H9 (cell line): ENCODE results near the gene BRCA1. TPM values are rescaled to one million over a fixed set of nuclear protein-coding genes. Genes with fewer than 3 reads are reported as not detected.
"Not testable (repeated sequence)": the region's sequence is repeated elsewhere in the genome, so short reads cannot be mapped to it uniquely, and the experiment has no call there.

Experiments
- DNase-seq: peaks from one replicate; pipeline ENCODE4 v3.0.0-alpha.2; 2017
- H2AFZ ChIP-seq: one replicate; pipeline ENCODE4 v1.6.1; 2013; ENCODE audit warnings: mild to moderate bottlenecking, low read length, control low read depth, moderate library complexity
- H2AK5ac ChIP-seq: 2 replicates; pipeline ENCODE4 v1.6.1; 2013; ENCODE audit warnings: low read length, control low read depth, mixed read lengths; ENCODE audit not compliant: insufficient read length
- H2BK120ac ChIP-seq: one replicate; pipeline ENCODE4 v1.6.1; 2013; ENCODE audit warnings: low read depth, mild to moderate bottlenecking, low read length, control low read depth, inconsistent platforms; ENCODE audit not compliant: poor library complexity, severe bottlenecking
- H2BK12ac ChIP-seq: 2 replicates; pipeline ENCODE4 v1.6.1; 2013; ENCODE audit warnings: low read length, control low read depth, mixed read lengths, low read depth; ENCODE audit not compliant: insufficient read length
- H2BK15ac ChIP-seq: 2 replicates; pipeline ENCODE4 v1.6.1; 2013; ENCODE audit warnings: low read depth, low read length, control low read depth
- H2BK20ac ChIP-seq: one replicate; pipeline ENCODE4 v1.6.1; 2013; ENCODE audit warnings: low read depth, mild to moderate bottlenecking, low read length, control low read depth, inconsistent platforms; ENCODE audit not compliant: poor library complexity, severe bottlenecking
- H2BK5ac ChIP-seq: 2 replicates; pipeline ENCODE4 v1.6.1; 2013; ENCODE audit warnings: low read length, control low read depth, mixed read lengths; ENCODE audit not compliant: insufficient read length
- H3K14ac ChIP-seq: 2 replicates; pipeline ENCODE4 v1.6.1; 2013; ENCODE audit warnings: low read length, control low read depth; ENCODE audit not compliant: insufficient read depth
- H3K18ac ChIP-seq: 2 replicates; pipeline ENCODE4 v1.6.1; 2013; ENCODE audit warnings: low read depth, mild to moderate bottlenecking, mixed read lengths, low read length, control low read depth; ENCODE audit not compliant: insufficient read length
- H3K23ac ChIP-seq: 2 replicates; pipeline ENCODE4 v1.6.1; 2013; ENCODE audit warnings: low read length, control low read depth, mixed read lengths, low read depth; ENCODE audit not compliant: insufficient read length
- H3K23me2 ChIP-seq: 2 replicates; pipeline ENCODE4 v1.6.1; 2013; ENCODE audit warnings: low read depth, mild to moderate bottlenecking, mixed read lengths, low read length, control low read depth; ENCODE audit not compliant: insufficient read length, poor library complexity, severe bottlenecking
- H3K27ac ChIP-seq: 2 replicates; pipeline ENCODE4 v1.5.1; 2013; ENCODE audit warnings: low read length, control low read depth, mixed read lengths, low read depth; ENCODE audit not compliant: insufficient read length
- H3K27me3 ChIP-seq: 2 replicates; pipeline ENCODE4 v1.6.1; 2013; ENCODE audit warnings: low read length, control low read depth, inconsistent platforms; ENCODE audit not compliant: insufficient read depth
- H3K4ac ChIP-seq: 2 replicates; pipeline ENCODE4 v1.6.1; 2013; ENCODE audit warnings: low read depth, mild to moderate bottlenecking, control low read depth, inconsistent platforms, low read length, moderate library complexity
- H3K4me1 ChIP-seq: 2 replicates; pipeline ENCODE4 v1.6.1; 2013; ENCODE audit warnings: low read length, control low read depth, inconsistent platforms; ENCODE audit not compliant: insufficient read depth
- H3K4me2 ChIP-seq: 2 replicates; pipeline ENCODE4 v1.6.1; 2013; ENCODE audit warnings: low read length, control low read depth, mixed read lengths; ENCODE audit not compliant: insufficient read length, insufficient read depth
- H3K56ac ChIP-seq: 2 replicates; pipeline ENCODE4 v1.6.1; 2013; ENCODE audit warnings: low read depth, mild to moderate bottlenecking, mixed read lengths, low read length, control low read depth; ENCODE audit not compliant: insufficient read length
- H3K79me1 ChIP-seq: 2 replicates; pipeline ENCODE4 v1.6.1; 2013; ENCODE audit warnings: low read depth, mild to moderate bottlenecking, moderate library complexity, low read length, control low read depth, inconsistent platforms; ENCODE audit not compliant: insufficient read depth, poor library complexity, severe bottlenecking
- H3K79me2 ChIP-seq: 2 replicates; pipeline ENCODE4 v1.6.1; 2013; ENCODE audit warnings: low read length, control low read depth, inconsistent platforms; ENCODE audit not compliant: insufficient read depth
- H3K9ac ChIP-seq: 2 replicates; pipeline ENCODE4 v1.6.1; 2013; ENCODE audit warnings: low read length, control low read depth, mixed read lengths; ENCODE audit not compliant: insufficient read length; ENCODE audit errors: extremely low read depth
- H3K9me3 ChIP-seq: one replicate; pipeline ENCODE4 v1.6.1; 2013; ENCODE audit warnings: low read depth, low read length, inconsistent platforms; ENCODE audit not compliant: control insufficient read depth
- H3T11ph ChIP-seq: one replicate; pipeline ENCODE4 v1.6.1; 2013; ENCODE audit warnings: mild to moderate bottlenecking, low read length, control low read depth, inconsistent platforms
- H4K20me1 ChIP-seq: one replicate; pipeline ENCODE4 v1.6.1; 2013; ENCODE audit not compliant: control insufficient read depth, insufficient read length, insufficient read depth
- H4K5ac ChIP-seq: 2 replicates; pipeline ENCODE4 v1.6.1; 2013; ENCODE audit warnings: low read depth, mild to moderate bottlenecking, mixed read lengths, low read length, control low read depth; ENCODE audit not compliant: insufficient read length
- H4K8ac ChIP-seq: replicated peaks from 2 replicates; pipeline ENCODE4 v1.6.1; 2013; ENCODE audit warnings: low read length, control low read depth, mixed read lengths, low read depth; ENCODE audit not compliant: insufficient read length
- H4K91ac ChIP-seq: 2 replicates; pipeline ENCODE4 v1.6.1; 2013; ENCODE audit warnings: low read depth, mild to moderate bottlenecking, moderate library complexity, mixed read lengths, low read length, control low read depth; ENCODE audit not compliant: insufficient read length
- H3K27ac Mint-ChIP-seq, 3 experiments: 2 replicates in 2 of 3; 3 replicates in 1 of 3; pipeline ENCODE4 v1.8.0; 2020 to 2021; ENCODE audit warnings: mixed read lengths in 3 of 3, mild to moderate bottlenecking in 1 of 3, moderate library complexity in 1 of 3
- H3K27me3 Mint-ChIP-seq: 2 replicates; pipeline ENCODE4 v1.8.0; 2021; ENCODE audit warnings: low read depth, mild to moderate bottlenecking, moderate library complexity, mixed read lengths
- H3K36me3 Mint-ChIP-seq, 3 experiments: 2 replicates in 2 of 3; 3 replicates in 1 of 3; pipeline ENCODE4 v1.8.0; 2020 to 2021; ENCODE audit warnings: low read depth in 3 of 3, mixed read lengths in 3 of 3; ENCODE audit not compliant: insufficient read depth in 1 of 3
- H3K4me1 Mint-ChIP-seq, 2 experiments: 2 replicates each; pipeline ENCODE4 v1.8.0; 2020; ENCODE audit warnings: mixed read lengths in 2 of 2
- H3K4me3 Mint-ChIP-seq, 2 experiments: 2 replicates in 1 of 2; 3 replicates in 1 of 2; pipeline ENCODE4 v1.8.0; 2020 to 2021; ENCODE audit warnings: mild to moderate bottlenecking in 2 of 2, mixed read lengths in 2 of 2, moderate library complexity in 1 of 2
- H3K9me3 Mint-ChIP-seq, 2 experiments: 2 replicates in 1 of 2; 3 replicates in 1 of 2; pipeline ENCODE4 v1.8.0; 2020; ENCODE audit warnings: mild to moderate bottlenecking in 2 of 2, mixed read lengths in 2 of 2, moderate library complexity in 1 of 2
- CTCF ChIP-seq: fragments of 200-600 bp; sonication (generic); conservative IDR thresholded peaks from 3 replicates; pipeline ENCODE4 v1.8.0; 2021; ENCODE audit warnings: antibody characterized with exemption, mild to moderate bottlenecking
- WGBS: extraction: QIAGEN DNeasy Blood & Tissue Kit; methylation state at CpG from one replicate; pipeline ENCODE4 v1.1.7; 2013; ENCODE audit warnings: missing lambda C conversion rate, low lambda C conversion rate, mixed read lengths; ENCODE audit not compliant: insufficient read length; ENCODE audit errors: extremely low coverage; 5-methylcytosine and 5-hydroxymethylcytosine counted together
- total RNA-seq: library from RNA; stranded (reverse); gene quantifications from 2 replicates; pipeline ENCODE4 v1.2.1, GENCODE V29; 2021

BRCA1 gene
- total RNA-seq, 1 experiment from 2014 or later, result 32.3 TPM

GRCh38 chr17:43003542-43004172, 121.5 kb downstream of the BRCA1 start:
- Histone ChIP-seq H3K27ac (no peak overlapping the region), H2BK5ac (no peak overlapping the region), H3K79me2 (peaks cover 12% of the 10 kb centered on the region; the same call in 1 of the 2 replicates), H3K4me1 (no peaks in the 10 kb centered on the region), H3K4ac (no peak overlapping the region), H3K27me3 (no peaks in the 10 kb centered on the region), H4K8ac (no peak overlapping the region), H2BK15ac (no peak overlapping the region), H2BK120ac (no peak overlapping the region), H3K14ac (no peak overlapping the region), H4K5ac (no peak overlapping the region), H3K9ac (no peak overlapping the region), H2AFZ (no peak overlapping the region), H3T11ph (no peak overlapping the region), H2BK12ac (no peak overlapping the region), H3K9me3 (no peaks in the 10 kb centered on the region), H4K20me1 (no peaks in the 10 kb centered on the region), H2AK5ac (no peak overlapping the region), H3K4me2 (no peak overlapping the region), H3K18ac (no peak overlapping the region), H3K23me2 (peaks cover 9% of the 10 kb centered on the region), H3K79me1 (peaks cover 6% of the 10 kb centered on the region), H3K23ac (no peak overlapping the region), H2BK20ac (no peak overlapping the region), H4K91ac (no peak overlapping the region), H3K56ac (no peak overlapping the region)
- peaks cover 34 to 70% (median 50%) of the 10 kb centered on the region in 3 experiments for H3K36me3 Mint-ChIP-seq
- no peak for TF ChIP-seq CTCF
- H3K4me1 Mint-ChIP-seq, result peaks cover 18 to 21% of the 10 kb centered on the region in 2 experiments
- no peaks in the 10 kb centered on the region for H3K27me3 Mint-ChIP-seq
- H3K27ac Mint-ChIP-seq, result peak overlapping the region in 2 of 3 experiments; percentile 44 to 86; a peak in 4 of 7 replicates
- H3K9me3 Mint-ChIP-seq, result no peaks in the 10 kb centered on the region; a peak in 1 of 5 replicates
- WGBS, result no CpG with 5 or more reads among the region's 5 CpGs
- peak; percentile 73 for DNase-seq
- H3K4me3 Mint-ChIP-seq, result no peak overlapping the region

GRCh38 chr17:43000894-43001293, 124.3 kb downstream of the BRCA1 start:
- H3K79me1 ChIP-seq, H3K4me2 ChIP-seq, H3K14ac ChIP-seq, H3K18ac ChIP-seq, H3K27me3 Mint-ChIP-seq, H4K5ac ChIP-seq, H2BK15ac ChIP-seq, H3K27me3 ChIP-seq, H3K9me3 Mint-ChIP-seq, H3K9me3 ChIP-seq, H2AFZ ChIP-seq, H2BK5ac ChIP-seq, H3K27ac ChIP-seq, H3K4me1 ChIP-seq, H2BK12ac ChIP-seq, H4K20me1 ChIP-seq, H3K4ac ChIP-seq, H4K91ac ChIP-seq, H4K8ac ChIP-seq, H2BK120ac ChIP-seq, H3T11ph ChIP-seq, H3K23me2 ChIP-seq, H3K9ac ChIP-seq, H3K56ac ChIP-seq, H2BK20ac ChIP-seq, H3K23ac ChIP-seq, DNase-seq, H2AK5ac ChIP-seq: not testable (repeated sequence)
- H3K79me2 ChIP-seq, result peaks cover 15% of the 10 kb centered on the region; the same call in 1 of the 2 replicates
- H3K4me1 Mint-ChIP-seq, result peaks cover 20 to 25% of the 10 kb centered on the region in 2 experiments
- WGBS, result no CpG with 5 or more reads among the region's 13 CpGs
- H3K4me3 Mint-ChIP-seq, result peak overlapping the region; percentile 12 to 58; a peak in 3 of 5 replicates
- peak overlapping the region in 2 of 3 experiments; percentile 82 to 87; a peak in 4 of 7 replicates for H3K27ac Mint-ChIP-seq
- peaks cover 38 to 71% (median 54%) of the 10 kb centered on the region in 3 experiments for H3K36me3 Mint-ChIP-seq
